Esophagus muscularis mucosa (tissue), 4 donors: ENCODE measurements around the gene FFAR3. TPM values are rescaled to one million over a fixed set of nuclear protein-coding genes. Genes with fewer than 3 reads are reported as not detected.
"Not testable (repeated sequence)": the region's sequence is repeated elsewhere in the genome, so short reads cannot be mapped to it uniquely, and the experiment has no call there.

Source experiments
- DNase-seq: peaks from one replicate; pipeline ENCODE4 v3.0.0-alpha.2; 2017; ENCODE audit errors: extremely low spot score
- H3K27ac ChIP-seq, 4 donors: fragments of 200-600 bp; sonication (generic); replicated peaks in 1 of 4; 1 replicate in 3 of 4; 2 replicates in 1 of 4; pipeline ENCODE4 v1.5.1; 2016 to 2019; ENCODE audit warnings: mild to moderate bottlenecking in 1 of 4
- H3K27me3 ChIP-seq, 4 donors: fragments of 200-600 bp; sonication (generic); one replicate each; pipeline versions ENCODE4 v1.5.1 to v1.6.0; 2016 to 2019
- H3K36me3 ChIP-seq, 4 donors: fragments of 200-600 bp; sonication (generic); one replicate each; pipeline ENCODE4 v1.5.1; 2016 to 2019
- H3K4me1 ChIP-seq, 4 donors: fragments of 200-600 bp; sonication (generic); one replicate each; pipeline ENCODE4 v1.5.1; 2016 to 2019
- H3K4me3 ChIP-seq, 4 donors: fragments of 200-600 bp; sonication (generic); 1 replicate in 2 of 4; 2 replicates in 2 of 4; pipeline ENCODE4 v1.5.1; 2016 to 2019; ENCODE audit warnings: mild to moderate bottlenecking in 4 of 4, moderate library complexity in 1 of 4
- H3K9me3 ChIP-seq, 4 donors: fragments of 200-600 bp; sonication (generic); 1 replicate in 3 of 4; 2 replicates in 1 of 4; pipeline ENCODE4 v1.5.1; 2016 to 2019
- EP300 ChIP-seq: sonication (generic); formaldehyde crosslinking; IDR thresholded peaks from one replicate; pipeline ENCODE4 v1.6.1; 2017; ENCODE audit warnings: antibody characterized with exemption
- POLR2A ChIP-seq: fragments of 450-650 bp; IDR thresholded peaks from one replicate; pipeline ENCODE4 v1.6.1; 2017; ENCODE audit warnings: antibody characterized with exemption, moderate library complexity, mild to moderate bottlenecking, low read depth
- POLR2AphosphoS5 ChIP-seq, 2 donors: sonication (generic); formaldehyde crosslinking; IDR thresholded peaks; one replicate each; pipeline ENCODE4 v1.6.1; 2017; ENCODE audit warnings: antibody characterized with exemption in 2 of 2
- WGBS: methylation state at CpG from one replicate; pipeline ENCODE4 v1.1.5; 2018; 5-methylcytosine and 5-hydroxymethylcytosine counted together
- intact Hi-C: fragments of 100-400 bp; cut with DNase I; formaldehyde crosslinking; loops from one replicate; pipeline ENCODE4 v1.15.1; 2023
- total RNA-seq, 4 donors: library from RNA; depleted of rRNA; stranded (reverse); fragments of >200 nt; gene quantifications; one replicate each; pipeline versions ENCODE4 v1.1.0 to v1.2.1, GENCODE V29; 2016
- TF ChIP-seq, protein P1 (sequence below), 3 experiments: fragments of 200-600 bp in 2 of 3; fragments of 450-650 bp in 1 of 3; sonication (generic) in 2 of 3; IDR thresholded peaks; one replicate each; pipeline ENCODE4 v1.5.1; 2017 to 2019; ENCODE audit warnings: antibody characterized with exemption in 3 of 3, mild to moderate bottlenecking in 2 of 3, moderate library complexity in 1 of 3

The FFAR3 gene
- total RNA-seq, 4 donors from 2014 or later = 0.17 to 2.3 TPM; not detected in 2

DNA sequence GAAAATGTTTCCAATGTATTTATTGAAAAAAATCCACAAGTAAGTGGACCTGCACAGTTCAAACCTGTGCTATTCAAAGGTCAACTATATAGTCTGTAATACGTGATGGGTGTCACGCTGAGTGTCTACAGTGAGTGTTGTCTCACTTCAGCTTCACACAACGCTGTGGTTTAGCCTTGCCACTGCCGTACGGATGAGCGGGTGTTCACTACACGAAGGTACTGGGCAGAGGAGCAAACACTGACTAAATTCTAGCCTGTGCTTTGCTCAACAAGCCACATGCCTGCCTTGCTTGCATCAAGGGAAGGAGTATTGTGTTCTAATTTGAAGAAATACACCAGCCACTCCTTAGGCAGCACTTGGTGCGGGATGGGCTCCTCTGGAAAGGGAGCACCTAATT lies 3.4 kb upstream of the FFAR3 start:
- intact Hi-C loops = loop anchor here (5.0 kb wide), 1 partner anchor 137 kb away; the partner anchor contains the start of gene KRTDAP
- H3K27ac ChIP-seq = no peak overlapping the region
- peaks cover 0 to 3% (median 0%) of the 10 kb centered on the region in 4 donors for H3K4me1 ChIP-seq
- DNase-seq = no peak
- no peak for TF ChIP-seq EP300
- TF ChIP-seq POLR2A = no peak
- TF ChIP-seq, protein P1, sequence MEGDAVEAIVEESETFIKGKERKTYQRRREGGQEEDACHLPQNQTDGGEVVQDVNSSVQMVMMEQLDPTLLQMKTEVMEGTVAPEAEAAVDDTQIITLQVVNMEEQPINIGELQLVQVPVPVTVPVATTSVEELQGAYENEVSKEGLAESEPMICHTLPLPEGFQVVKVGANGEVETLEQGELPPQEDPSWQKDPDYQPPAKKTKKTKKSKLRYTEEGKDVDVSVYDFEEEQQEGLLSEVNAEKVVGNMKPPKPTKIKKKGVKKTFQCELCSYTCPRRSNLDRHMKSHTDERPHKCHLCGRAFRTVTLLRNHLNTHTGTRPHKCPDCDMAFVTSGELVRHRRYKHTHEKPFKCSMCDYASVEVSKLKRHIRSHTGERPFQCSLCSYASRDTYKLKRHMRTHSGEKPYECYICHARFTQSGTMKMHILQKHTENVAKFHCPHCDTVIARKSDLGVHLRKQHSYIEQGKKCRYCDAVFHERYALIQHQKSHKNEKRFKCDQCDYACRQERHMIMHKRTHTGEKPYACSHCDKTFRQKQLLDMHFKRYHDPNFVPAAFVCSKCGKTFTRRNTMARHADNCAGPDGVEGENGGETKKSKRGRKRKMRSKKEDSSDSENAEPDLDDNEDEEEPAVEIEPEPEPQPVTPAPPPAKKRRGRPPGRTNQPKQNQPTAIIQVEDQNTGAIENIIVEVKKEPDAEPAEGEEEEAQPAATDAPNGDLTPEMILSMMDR (IDR thresholded peaks at IDR 0.05) = no peak
- TF ChIP-seq POLR2AphosphoS5 (IDR thresholded peaks at IDR 0.05) = no peak
- WGBS = 88% methylated on average over 8 of the region's 8 CpGs
- H3K36me3 ChIP-seq = no peaks in the 10 kb centered on the region
- H3K9me3 ChIP-seq = no peaks in the 10 kb centered on the region
- H3K4me3 ChIP-seq = no peak overlapping the region
- peaks cover 0 to 65% (median 0%) of the 10 kb centered on the region in 4 donors for H3K27me3 ChIP-seq

DNA sequence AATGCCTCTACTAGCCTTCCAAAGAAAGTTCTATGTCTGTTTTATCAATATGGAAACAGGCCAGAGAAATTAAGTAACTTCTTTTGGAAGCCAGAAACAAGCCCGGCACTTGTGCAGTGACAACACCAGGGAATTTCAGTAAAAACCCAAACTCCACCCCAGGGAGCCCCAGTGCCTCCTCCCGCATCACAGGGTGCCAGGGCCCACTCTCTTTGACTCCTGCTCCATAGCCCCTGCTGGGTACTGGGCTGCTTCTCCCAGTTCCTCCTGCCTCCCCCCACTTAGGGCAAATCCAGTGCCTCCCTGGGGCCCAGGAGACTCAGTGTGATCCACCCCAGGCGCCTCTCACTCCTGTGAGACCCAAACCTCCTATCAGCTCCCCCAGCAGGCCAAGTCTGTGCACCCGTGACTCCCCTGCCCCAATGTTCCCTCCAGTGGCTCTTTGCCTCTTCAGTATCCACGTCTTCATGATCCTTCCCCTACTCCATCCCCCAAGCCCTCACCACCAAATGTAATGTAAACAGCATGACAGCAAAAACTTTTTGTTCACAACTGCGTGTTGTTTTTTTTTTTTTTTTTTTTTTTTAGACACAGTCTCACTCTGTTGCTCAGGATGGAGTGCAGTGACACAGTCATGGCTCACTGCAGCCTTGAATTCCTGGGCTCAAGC lies 2.3 kb upstream of the FFAR3 start:
- peaks cover 0 to 3% (median 0%) of the 10 kb centered on the region in 4 donors for H3K4me1 ChIP-seq
- no peak overlapping the region for H3K27ac ChIP-seq
- peaks cover 0 to 55% (median 0%) of the 10 kb centered on the region in 4 donors for H3K27me3 ChIP-seq
- WGBS = 50% methylated on average over 6 of the region's 6 CpGs
- TF ChIP-seq, protein P1 (IDR thresholded peaks at IDR 0.05) = no peak
- TF ChIP-seq POLR2AphosphoS5 (IDR thresholded peaks at IDR 0.05) (no peak), EP300 (no peak), POLR2A (no peak)
- no peak overlapping the region for H3K4me3 ChIP-seq
- no peaks in the 10 kb centered on the region for H3K36me3 ChIP-seq
- no peak for DNase-seq
- H3K9me3 ChIP-seq = no peaks in the 10 kb centered on the region
- intact Hi-C loops = no loop called here

DNA sequence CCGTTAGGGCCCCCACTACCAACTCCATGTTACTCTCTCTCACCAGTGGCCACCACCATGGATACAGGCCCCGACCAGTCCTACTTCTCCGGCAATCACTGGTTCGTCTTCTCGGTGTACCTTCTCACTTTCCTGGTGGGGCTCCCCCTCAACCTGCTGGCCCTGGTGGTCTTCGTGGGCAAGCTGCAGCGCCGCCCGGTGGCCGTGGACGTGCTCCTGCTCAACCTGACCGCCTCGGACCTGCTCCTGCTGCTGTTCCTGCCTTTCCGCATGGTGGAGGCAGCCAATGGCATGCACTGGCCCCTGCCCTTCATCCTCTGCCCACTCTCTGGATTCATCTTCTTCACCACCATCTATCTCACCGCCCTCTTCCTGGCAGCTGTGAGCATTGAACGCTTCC lies 574 bp downstream of the FFAR3 start:
- H3K9me3 ChIP-seq, DNase-seq, H3K36me3 ChIP-seq, H3K4me3 ChIP-seq, H3K27ac ChIP-seq, intact Hi-C loops, H3K4me1 ChIP-seq: not testable (repeated sequence)
- no CpG with 5 or more reads among the region's 16 CpGs for WGBS
- H3K27me3 ChIP-seq = peaks cover 0 to 34% (median 0%) of the 10 kb centered on the region in 4 donors

DNA sequence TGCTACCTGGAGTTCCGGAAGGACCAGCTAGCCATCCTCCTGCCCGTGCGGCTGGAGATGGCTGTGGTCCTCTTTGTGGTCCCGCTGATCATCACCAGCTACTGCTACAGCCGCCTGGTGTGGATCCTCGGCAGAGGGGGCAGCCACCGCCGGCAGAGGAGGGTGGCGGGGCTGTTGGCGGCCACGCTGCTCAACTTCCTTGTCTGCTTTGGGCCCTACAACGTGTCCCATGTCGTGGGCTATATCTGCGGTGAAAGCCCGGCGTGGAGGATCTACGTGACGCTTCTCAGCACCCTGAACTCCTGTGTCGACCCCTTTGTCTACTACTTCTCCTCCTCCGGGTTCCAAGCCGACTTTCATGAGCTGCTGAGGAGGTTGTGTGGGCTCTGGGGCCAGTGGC lies 1.1 kb downstream of the FFAR3 start:
- H3K4me3 ChIP-seq, intact Hi-C loops, H3K27ac ChIP-seq, H3K36me3 ChIP-seq, H3K9me3 ChIP-seq, DNase-seq, H3K4me1 ChIP-seq: not testable (repeated sequence)
- 89% methylated on average over 17 of the region's 21 CpGs for WGBS
- H3K27me3 ChIP-seq = peaks cover 0 to 29% (median 0%) of the 10 kb centered on the region in 4 donors

DNA sequence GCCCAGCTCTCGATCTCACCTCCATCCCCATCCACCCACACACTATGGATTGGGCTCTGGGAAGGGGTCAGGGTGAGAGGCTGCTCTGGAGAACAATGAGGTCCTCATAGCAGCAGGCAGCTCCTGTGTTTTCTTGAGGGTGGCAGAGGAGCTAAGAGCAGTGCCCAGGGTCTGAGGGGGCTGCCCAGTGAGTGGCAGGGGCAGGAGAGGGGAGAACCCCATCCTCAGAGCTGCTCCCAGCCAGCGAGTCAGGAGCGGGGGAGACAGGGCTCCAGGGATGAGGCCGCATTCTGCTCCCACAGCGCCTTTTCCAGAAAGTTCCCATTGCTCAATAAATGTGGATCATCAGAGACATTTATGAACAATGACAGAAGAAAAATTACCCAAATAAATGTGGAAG lies 1.8 kb downstream of the FFAR3 start:
- H3K4me3 ChIP-seq, H3K9me3 ChIP-seq, H3K4me1 ChIP-seq, H3K27ac ChIP-seq, H3K36me3 ChIP-seq, DNase-seq, intact Hi-C loops: not testable (repeated sequence)
- no CpG with 5 or more reads among the region's 5 CpGs for WGBS
- peaks cover 0 to 22% (median 0%) of the 10 kb centered on the region in 4 donors for H3K27me3 ChIP-seq

DNA sequence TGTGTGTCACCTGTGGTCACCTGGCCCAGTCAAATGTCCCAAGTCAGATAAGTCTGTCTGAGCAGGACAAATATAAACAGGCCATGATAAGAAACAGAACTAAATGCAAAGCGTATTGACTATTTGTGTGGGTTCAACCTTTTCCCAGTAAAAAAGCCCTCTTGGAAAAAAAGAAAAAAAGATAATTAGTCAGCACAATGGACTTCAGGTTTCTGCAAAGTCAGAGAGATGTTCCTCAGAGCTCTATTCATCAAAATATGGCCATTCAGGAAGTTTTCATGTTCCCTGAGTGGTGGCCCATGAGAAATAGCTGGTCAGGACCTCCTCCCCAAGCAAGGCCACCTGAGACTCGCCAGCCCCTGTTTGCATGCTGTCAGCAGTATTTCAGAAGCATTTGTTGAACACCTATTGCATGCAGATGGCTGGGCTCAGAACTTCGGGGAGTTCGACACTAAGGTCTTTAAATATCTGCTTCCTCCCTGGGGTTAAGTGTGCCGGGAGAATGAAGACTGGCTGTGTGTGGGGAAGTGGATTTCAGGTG lies 2.7 kb downstream of the FFAR3 start:
- no peaks in the 10 kb centered on the region for H3K9me3 ChIP-seq
- 34% methylated on average over 5 of the region's 5 CpGs for WGBS
- H3K36me3 ChIP-seq = no peaks in the 10 kb centered on the region
- H3K27ac ChIP-seq = no peak overlapping the region
- no peak for TF ChIP-seq POLR2A
- no peak for TF ChIP-seq POLR2AphosphoS5 (IDR thresholded peaks at IDR 0.05)
- no peak for TF ChIP-seq EP300
- TF ChIP-seq, protein P1 (IDR thresholded peaks at IDR 0.05) = no peak
- DNase-seq = peak; percentile 21
- H3K27me3 ChIP-seq = peaks cover 0 to 20% (median 0%) of the 10 kb centered on the region in 4 donors
- no peak overlapping the region for H3K4me3 ChIP-seq
- no peaks in the 10 kb centered on the region for H3K4me1 ChIP-seq
- intact Hi-C loops = no loop called here
